ENCODE results near the gene NUP58.

Gene NUP58, protein sequence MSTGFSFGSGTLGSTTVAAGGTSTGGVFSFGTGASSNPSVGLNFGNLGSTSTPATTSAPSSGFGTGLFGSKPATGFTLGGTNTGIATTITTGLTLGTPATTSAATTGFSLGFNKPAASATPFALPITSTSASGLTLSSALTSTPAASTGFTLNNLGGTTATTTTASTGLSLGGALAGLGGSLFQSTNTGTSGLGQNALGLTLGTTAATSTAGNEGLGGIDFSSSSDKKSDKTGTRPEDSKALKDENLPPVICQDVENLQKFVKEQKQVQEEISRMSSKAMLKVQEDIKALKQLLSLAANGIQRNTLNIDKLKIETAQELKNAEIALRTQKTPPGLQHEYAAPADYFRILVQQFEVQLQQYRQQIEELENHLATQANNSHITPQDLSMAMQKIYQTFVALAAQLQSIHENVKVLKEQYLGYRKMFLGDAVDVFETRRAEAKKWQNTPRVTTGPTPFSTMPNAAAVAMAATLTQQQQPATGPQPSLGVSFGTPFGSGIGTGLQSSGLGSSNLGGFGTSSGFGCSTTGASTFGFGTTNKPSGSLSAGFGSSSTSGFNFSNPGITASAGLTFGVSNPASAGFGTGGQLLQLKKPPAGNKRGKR

GRCh38 chr13:25301347-25302113 is at the start of gene NUP58:
NUP58 (plus strand) TSS chr13:25301625; CDS start chr13:25301774, 149 bp downstream.
- Mint-ChIP-seq H3K9me3 (no peaks in the 10 kb centered on the region), H3K4me3 (peak within 1 kb of the TSS; percentile 94), H3K27me3 (peaks cover 20% of the 10 kb centered on the region), H3K4me1 (peaks cover 54% of the 10 kb centered on the region), H3K36me3 (peaks cover 13% of the 10 kb centered on the region), H3K27ac (peak within 1 kb of the TSS; percentile 91)
- ATAC-seq = peak; percentile 100

DNA sequence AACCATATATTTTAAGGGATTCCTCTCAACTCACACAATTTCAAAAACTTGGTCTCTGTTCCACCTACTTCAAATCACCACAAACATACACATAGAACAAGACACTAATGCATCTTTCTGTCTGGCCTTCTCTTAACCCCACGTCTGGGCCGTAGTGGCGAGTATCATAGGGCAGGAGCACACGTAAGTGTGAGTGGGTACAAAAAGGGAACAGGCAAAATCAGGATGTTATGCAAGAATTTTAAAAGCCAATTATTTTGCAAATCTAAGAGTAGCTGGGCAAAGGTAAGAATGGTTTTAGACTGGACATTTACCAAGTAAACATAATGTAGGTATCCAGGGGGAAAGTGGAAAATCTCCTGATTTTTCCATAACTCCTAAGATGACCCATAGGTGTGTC is 49.2 kb upstream of the NUP58 start:
- peaks cover 41% of the 10 kb centered on the region for H3K36me3 Mint-ChIP-seq
- ATAC-seq = no peak

GRCh38 chr13:25252752-25253151 is 48.7 kb upstream of the NUP58 start:
- H3K36me3 Mint-ChIP-seq = peaks cover 46% of the 10 kb centered on the region
- H3K4me3 Mint-ChIP-seq = no peak overlapping the region
- no peaks in the 10 kb centered on the region for H3K9me3 Mint-ChIP-seq
- peaks cover 13% of the 10 kb centered on the region for H3K4me1 Mint-ChIP-seq
- no peak overlapping the region for H3K27ac Mint-ChIP-seq
- ATAC-seq = no peak
- no peaks in the 10 kb centered on the region for H3K27me3 Mint-ChIP-seq

More for the DNA sequence above, 49.2 kb upstream of the NUP58 start:
- Mint-ChIP-seq H3K27me3 (no peaks in the 10 kb centered on the region), H3K9me3 (no peaks in the 10 kb centered on the region), H3K4me3 (no peak overlapping the region), H3K4me1 (peaks cover 15% of the 10 kb centered on the region), H3K27ac (no peak overlapping the region)

GRCh38 chr13:25253702-25254101 is 47.7 kb upstream of the NUP58 start:
- Mint-ChIP-seq H3K4me1 (peaks cover 6% of the 10 kb centered on the region), H3K27me3 (no peaks in the 10 kb centered on the region), H3K4me3 (no peak overlapping the region), H3K9me3 (no peaks in the 10 kb centered on the region), H3K27ac (no peak overlapping the region), H3K36me3 (peaks cover 47% of the 10 kb centered on the region)
- no peak for ATAC-seq

DNA sequence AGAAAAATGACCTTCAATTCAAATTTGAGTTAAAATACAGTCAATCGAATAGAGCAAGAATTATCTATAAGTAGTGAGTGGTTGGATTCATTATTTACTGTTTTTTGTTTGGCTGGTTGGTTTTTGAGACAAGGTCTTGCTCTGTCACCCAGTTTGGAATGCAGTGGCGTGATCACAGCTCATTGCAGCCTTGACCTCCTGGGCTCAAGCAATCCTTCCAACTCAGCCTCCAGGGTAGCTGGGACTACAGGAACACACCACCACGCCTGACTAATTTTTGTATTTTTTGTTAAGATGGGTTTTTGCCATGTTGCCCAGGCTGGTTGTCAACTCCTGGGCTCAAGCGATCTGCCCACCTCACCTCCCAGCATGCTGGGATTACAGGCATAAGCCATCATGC is 39.2 kb upstream of the NUP58 start:
- no peaks in the 10 kb centered on the region for H3K27me3 Mint-ChIP-seq
- no peak for ATAC-seq
- peaks cover 39% of the 10 kb centered on the region for H3K36me3 Mint-ChIP-seq
- H3K9me3 Mint-ChIP-seq = no peaks in the 10 kb centered on the region
- no peak overlapping the region for H3K27ac Mint-ChIP-seq
- no peak overlapping the region for H3K4me3 Mint-ChIP-seq
- no peaks in the 10 kb centered on the region for H3K4me1 Mint-ChIP-seq

DNA sequence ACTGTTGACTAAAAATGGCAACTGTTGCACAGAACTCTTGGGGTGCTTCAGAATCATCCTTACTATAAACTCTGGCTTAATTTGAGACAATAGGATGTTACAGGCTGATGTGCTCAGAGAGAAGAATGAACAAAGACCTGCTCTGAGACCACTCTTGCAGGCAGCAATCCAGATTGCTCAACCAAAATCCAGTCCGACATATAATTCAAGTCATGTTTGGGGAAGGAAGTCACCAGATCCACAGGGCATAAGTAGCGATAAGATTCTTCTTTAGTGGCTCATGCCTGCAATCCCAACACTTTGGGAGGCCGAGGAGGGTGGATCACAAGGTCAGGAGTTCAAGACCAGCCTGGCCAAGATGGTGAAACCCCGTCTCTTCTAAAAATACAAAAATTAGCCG is 34.7 kb upstream of the NUP58 start:
- Mint-ChIP-seq H3K4me1 (no peaks in the 10 kb centered on the region), H3K36me3 (peaks cover 39% of the 10 kb centered on the region)
- ATAC-seq = no peak

DNA sequence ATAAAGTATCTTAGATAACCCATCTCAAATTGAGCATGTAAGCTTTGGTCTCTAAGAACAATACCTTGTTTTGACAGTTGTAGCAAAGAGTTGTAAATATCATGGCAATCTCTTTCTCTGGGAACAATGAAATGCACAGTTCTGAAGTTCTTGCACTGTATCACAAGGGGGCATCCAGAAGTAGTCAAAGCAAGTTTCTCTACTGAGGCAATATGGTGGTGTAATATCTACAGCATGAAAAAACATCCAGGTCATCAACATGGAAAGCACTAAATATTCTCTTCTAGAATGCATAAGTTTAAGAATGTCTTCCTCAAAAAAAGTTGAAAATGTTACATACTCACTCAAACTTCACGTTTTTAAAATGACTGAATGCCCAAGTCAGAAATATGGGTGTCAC is 33.7 kb upstream of the NUP58 start:
- no peak for ATAC-seq
- H3K9me3 Mint-ChIP-seq = no peaks in the 10 kb centered on the region
- no peak overlapping the region for H3K27ac Mint-ChIP-seq
- no peak overlapping the region for H3K4me3 Mint-ChIP-seq
- peaks cover 41% of the 10 kb centered on the region for H3K36me3 Mint-ChIP-seq
- no peaks in the 10 kb centered on the region for H3K4me1 Mint-ChIP-seq
- H3K27me3 Mint-ChIP-seq = no peaks in the 10 kb centered on the region

More for the DNA sequence above, 34.7 kb upstream of the NUP58 start:
- Mint-ChIP-seq H3K27me3 (no peaks in the 10 kb centered on the region), H3K4me3 (no peak overlapping the region), H3K27ac (no peak overlapping the region), H3K9me3 (no peaks in the 10 kb centered on the region)

DNA sequence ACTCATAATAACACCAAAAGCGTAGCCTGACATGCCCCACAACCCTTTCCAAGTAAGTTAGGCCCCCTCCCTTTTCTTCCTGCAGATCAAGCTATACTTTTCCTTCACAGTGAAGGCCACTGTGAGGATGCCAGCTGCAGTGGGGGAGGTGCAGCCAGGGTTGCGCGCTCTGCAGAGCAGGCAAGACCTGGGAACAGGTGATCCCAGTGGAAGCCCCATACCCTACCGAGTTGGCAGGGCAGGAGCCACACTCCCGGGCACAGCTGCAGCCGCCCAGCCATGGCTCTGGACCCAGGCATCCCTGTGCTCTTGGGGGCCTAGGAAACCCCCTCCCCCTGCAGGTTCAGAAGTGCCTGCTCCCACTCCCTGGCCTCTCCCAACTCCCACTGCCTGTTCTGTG is 32.9 kb upstream of the NUP58 start:
- Mint-ChIP-seq H3K27me3 (no peaks in the 10 kb centered on the region), H3K27ac (no peak overlapping the region), H3K9me3 (no peaks in the 10 kb centered on the region), H3K4me1 (no peaks in the 10 kb centered on the region), H3K36me3 (peaks cover 32% of the 10 kb centered on the region), H3K4me3 (no peak overlapping the region)
- ATAC-seq = no peak

- Mint-ChIP-seq H3K36me3 (peaks cover 18% of the 10 kb centered on the region), H3K4me1 (peaks cover 47% of the 10 kb centered on the region), H3K27me3 (no peaks in the 10 kb centered on the region), H3K27ac (peak overlapping the region; percentile 39), H3K9me3 (no peaks in the 10 kb centered on the region), H3K4me3 (no peak overlapping the region)
- no peak for ATAC-seq
Observed at GRCh38 chr13:25276748-25277147, 24.7 kb upstream of the NUP58 start.

GRCh38 chr13:25280396-25280795 is 21.0 kb upstream of the NUP58 start:
- Mint-ChIP-seq H3K27ac (peak overlapping the region; percentile 42), H3K9me3 (no peaks in the 10 kb centered on the region), H3K36me3 (peaks cover 16% of the 10 kb centered on the region), H3K4me3 (no peak overlapping the region), H3K27me3 (no peaks in the 10 kb centered on the region), H3K4me1 (peaks cover 70% of the 10 kb centered on the region)
- ATAC-seq = no peak

GRCh38 chr13:25281193-25281934 is 20.1 kb upstream of the NUP58 start:
- peak overlapping the region; percentile 3 for H3K4me3 Mint-ChIP-seq
- H3K27me3 Mint-ChIP-seq = no peaks in the 10 kb centered on the region
- H3K36me3 Mint-ChIP-seq = peaks cover 11% of the 10 kb centered on the region
- H3K9me3 Mint-ChIP-seq = no peaks in the 10 kb centered on the region
- H3K27ac Mint-ChIP-seq = peak overlapping the region; percentile 42
- H3K4me1 Mint-ChIP-seq = peaks cover 75% of the 10 kb centered on the region
- peak; percentile 80 for ATAC-seq

- H3K36me3 Mint-ChIP-seq = peaks cover 11% of the 10 kb centered on the region
- no peaks in the 10 kb centered on the region for H3K9me3 Mint-ChIP-seq
- peak overlapping the region; percentile 42 for H3K27ac Mint-ChIP-seq
- no peaks in the 10 kb centered on the region for H3K27me3 Mint-ChIP-seq
- H3K4me1 Mint-ChIP-seq = peaks cover 73% of the 10 kb centered on the region
- H3K4me3 Mint-ChIP-seq = peak overlapping the region; percentile 7
- ATAC-seq = peak; percentile 24
Observed at GRCh38 chr13:25281935-25282332, 19.5 kb upstream of the NUP58 start.

GRCh38 chr13:25286308-25286968 is 15.0 kb upstream of the NUP58 start:
- Mint-ChIP-seq H3K36me3 (no peaks in the 10 kb centered on the region), H3K4me1 (peaks cover 38% of the 10 kb centered on the region), H3K4me3 (peak overlapping the region; percentile 90), H3K9me3 (no peaks in the 10 kb centered on the region), H3K27ac (peak overlapping the region; percentile 91), H3K27me3 (peaks cover 5% of the 10 kb centered on the region)
- peak; percentile 71 for ATAC-seq

Measured in stimulated activated memory B cell treated with anti-CD40 and anti-IgM and Interleukin-4, amounts not matched to agents 10 μg/mL and 1 μg/mL and 100 μg/mL, for 72 hours (primary cell).